GM23338 (cell line): ENCODE measurements around the gene SPTB. TPM values are rescaled to one million over a fixed set of nuclear protein-coding genes. Genes with fewer than 3 reads are reported as not detected.

Experiments used
- ATAC-seq: fragments of 200-7000 bp; cut with Tn5 transposase; 3 replicates; pipeline ENCODE4 v1.9.1; 2020
- DNase-seq: peaks from one replicate; pipeline ENCODE4 v3.0.0-alpha.2; 2015; ENCODE audit warnings: low spot score
- H2AFZ ChIP-seq: fragments of 200-600 bp; sonication (generic); 2 replicates; pipeline ENCODE4 v1.8.0; 2016; ENCODE audit warnings: antibody characterized with exemption, mild to moderate bottlenecking, moderate library complexity
- H3F3A ChIP-seq: fragments of 200-600 bp; sonication (generic); replicated peaks from 2 replicates; pipeline ENCODE4 v1.8.0; 2017; ENCODE audit warnings: antibody characterized with exemption, mixed run types, low read depth
- H3K27ac ChIP-seq: fragments of 200-600 bp; sonication (generic); 2 replicates; pipeline ENCODE4 v1.6.1; 2016; ENCODE audit warnings: low read depth
- H3K27me3 ChIP-seq: fragments of 200-600 bp; sonication (generic); 2 replicates; pipeline ENCODE4 v1.8.0; 2016; ENCODE audit warnings: mild to moderate bottlenecking, mixed run types, moderate library complexity; ENCODE audit not compliant: insufficient read depth
- H3K36me3 ChIP-seq: fragments of 200-600 bp; sonication (generic); 2 replicates; pipeline ENCODE4 v1.8.0; 2016; ENCODE audit warnings: mild to moderate bottlenecking; ENCODE audit not compliant: insufficient read depth
- H3K4me1 ChIP-seq: fragments of 200-600 bp; sonication (generic); 2 replicates; pipeline ENCODE4 v1.8.0; 2016; ENCODE audit warnings: mild to moderate bottlenecking, moderate library complexity; ENCODE audit not compliant: insufficient read depth
- H3K4me2 ChIP-seq: fragments of 200-600 bp; sonication (generic); 2 replicates; pipeline ENCODE4 v1.7.1; 2017; ENCODE audit warnings: mixed run types
- H3K4me3 ChIP-seq: fragments of 200-600 bp; sonication (generic); 2 replicates; pipeline ENCODE4 v1.6.1; 2016; ENCODE audit warnings: mixed run types
- H3K79me2 ChIP-seq: fragments of 200-600 bp; sonication (generic); replicated peaks from 2 replicates; pipeline ENCODE4 v1.8.0; 2017; ENCODE audit warnings: mild to moderate bottlenecking; ENCODE audit not compliant: insufficient read depth
- H3K9me2 ChIP-seq: fragments of 200-600 bp; sonication (generic); 2 replicates; pipeline ENCODE4 v1.8.0; 2017; ENCODE audit not compliant: insufficient read depth
- H4K20me1 ChIP-seq: fragments of 200-600 bp; sonication (generic); replicated peaks from 2 replicates; pipeline ENCODE4 v1.8.0; 2017; ENCODE audit warnings: mild to moderate bottlenecking; ENCODE audit not compliant: insufficient read depth
- H3K27ac Mint-ChIP-seq: 2 replicates; pipeline ENCODE4 v1.8.0; 2020; ENCODE audit warnings: inconsistent platforms, mild to moderate bottlenecking, moderate library complexity, mixed read lengths
- H3K27me3 Mint-ChIP-seq: 3 replicates; pipeline ENCODE4 v1.8.0; 2022; ENCODE audit warnings: low read depth, mild to moderate bottlenecking, moderate library complexity, mixed read lengths, inconsistent platforms; ENCODE audit not compliant: insufficient read depth, poor library complexity
- H3K36me3 Mint-ChIP-seq: 3 replicates; pipeline ENCODE4 v1.8.0; 2021; ENCODE audit warnings: low read depth, mild to moderate bottlenecking, inconsistent platforms, moderate library complexity, mixed read lengths
- H3K4me1 Mint-ChIP-seq: 3 replicates; pipeline ENCODE4 v1.8.0; 2020; ENCODE audit warnings: mild to moderate bottlenecking, inconsistent platforms, mixed read lengths
- H3K4me3 Mint-ChIP-seq: 3 replicates; pipeline ENCODE4 v1.8.0; 2021; ENCODE audit warnings: moderate library complexity, mild to moderate bottlenecking, inconsistent platforms, mixed read lengths
- H3K9me3 Mint-ChIP-seq: 3 replicates; pipeline ENCODE4 v1.8.0; 2020; ENCODE audit warnings: moderate library complexity, mild to moderate bottlenecking, inconsistent platforms, mixed read lengths
- EZH2 ChIP-seq: fragments of 200-600 bp; sonication (generic); IDR thresholded peaks from one replicate; pipeline ENCODE4 v1.8.0; 2017; ENCODE audit warnings: antibody characterized with exemption, mild to moderate bottlenecking, low read depth; ENCODE audit not compliant: unreplicated experiment
- EZH2phosphoT487 ChIP-seq: fragments of 200-600 bp; sonication (generic); IDR thresholded peaks from one replicate; pipeline ENCODE4 v1.8.1; 2018; ENCODE audit warnings: antibody characterized with exemption; ENCODE audit not compliant: unreplicated experiment
- JUNB ChIP-seq: IDR thresholded peaks from one replicate; pipeline ENCODE4 v1.6.1; 2016; ENCODE audit warnings: antibody characterized with exemption; ENCODE audit not compliant: unreplicated experiment
- POLR2AphosphoS5 ChIP-seq: IDR thresholded peaks from 2 replicates; pipeline ENCODE4 v1.6.1; 2016; ENCODE audit warnings: antibody characterized with exemption, low read depth
- STAT1 ChIP-seq: IDR thresholded peaks from one replicate; pipeline ENCODE4 v1.6.1; 2016; ENCODE audit warnings: antibody characterized with exemption; ENCODE audit not compliant: unreplicated experiment
- polyA plus RNA-seq: library from polyadenylated mRNA; unstranded; fragments of >200 nt; fragmentation: Nextera tagmentation; extraction: Ambion mirVana; gene quantifications from 2 replicates; pipeline ENCODE4 v1.2.1, GENCODE V29; 2016
- total RNA-seq: library from RNA; depleted of rRNA; stranded (reverse); fragments of >200 nt; shearing (Covaris generic); gene quantifications from 2 replicates; pipeline ENCODE4 v1.2.3, GENCODE V29; 2014
- TF ChIP-seq, protein P1 (sequence below): IDR thresholded peaks from 2 replicates; pipeline ENCODE4 v1.6.1; 2016; ENCODE audit warnings: antibody characterized with exemption
- TF ChIP-seq, protein P2 (sequence below): IDR thresholded peaks from one replicate; pipeline ENCODE4 v1.6.1; 2018; ENCODE audit warnings: antibody characterized with exemption; ENCODE audit not compliant: unreplicated experiment
- TF ChIP-seq, protein P3 (sequence below): fragments of 250-450 bp; sonication (Bioruptor Pico); IDR thresholded peaks from 2 replicates; pipeline ENCODE4 v1.5.0; 2020; ENCODE audit warnings: mild to moderate bottlenecking, moderate library complexity

The SPTB gene
- total and polyA plus RNA-seq, 2 experiments from 2014 or later = 1.1 to 1.9 TPM

DNA sequence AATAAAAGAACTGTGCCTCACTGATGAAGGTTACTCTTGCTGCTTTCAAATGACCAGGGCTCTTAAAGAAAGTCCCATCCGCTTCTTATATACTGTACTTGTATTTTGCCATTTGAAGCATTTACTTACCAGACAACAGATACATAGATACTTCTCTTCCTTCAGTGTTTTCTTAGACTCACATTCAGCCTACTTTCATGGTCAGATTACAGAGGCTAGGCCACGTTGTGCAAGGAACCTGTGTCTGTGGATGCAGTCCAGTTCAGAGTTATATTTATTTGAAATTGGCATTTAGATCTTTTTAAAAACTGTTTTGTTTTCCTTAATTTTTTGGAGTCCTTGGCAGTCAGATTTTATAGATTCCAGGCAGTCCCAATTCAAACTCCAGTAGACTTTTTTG is 40.8 kb upstream of the SPTB start:
- Histone ChIP-seq H3K79me2 (peaks cover 27% of the 10 kb centered on the region), H3F3A (no peaks in the 10 kb centered on the region), H3K4me2 (no peak overlapping the region), H2AFZ (no peak overlapping the region), H3K9me2 (no peaks in the 10 kb centered on the region), H4K20me1 (0 out of 2 replicates have a peak, but pooled peaks cover 3% of the 10 kb centered on the region), H3K4me1 (peaks cover 4% of the 10 kb centered on the region; the same call in 1 of the 2 replicates), H3K27ac (no peak overlapping the region), H3K4me3 (no peak overlapping the region), H3K27me3 (no peaks in the 10 kb centered on the region), H3K36me3 (peaks cover 9% of the 10 kb centered on the region; the same call in 1 of the 2 replicates)
- H3K36me3 Mint-ChIP-seq = peaks cover 12% of the 10 kb centered on the region
- peaks cover 3% of the 10 kb centered on the region for H3K27me3 Mint-ChIP-seq
- no peak overlapping the region for H3K27ac Mint-ChIP-seq
- TF ChIP-seq EZH2 = no peak
- TF ChIP-seq, protein P1, sequence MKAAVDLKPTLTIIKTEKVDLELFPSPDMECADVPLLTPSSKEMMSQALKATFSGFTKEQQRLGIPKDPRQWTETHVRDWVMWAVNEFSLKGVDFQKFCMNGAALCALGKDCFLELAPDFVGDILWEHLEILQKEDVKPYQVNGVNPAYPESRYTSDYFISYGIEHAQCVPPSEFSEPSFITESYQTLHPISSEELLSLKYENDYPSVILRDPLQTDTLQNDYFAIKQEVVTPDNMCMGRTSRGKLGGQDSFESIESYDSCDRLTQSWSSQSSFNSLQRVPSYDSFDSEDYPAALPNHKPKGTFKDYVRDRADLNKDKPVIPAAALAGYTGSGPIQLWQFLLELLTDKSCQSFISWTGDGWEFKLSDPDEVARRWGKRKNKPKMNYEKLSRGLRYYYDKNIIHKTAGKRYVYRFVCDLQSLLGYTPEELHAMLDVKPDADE = no peak
- no peak for TF ChIP-seq POLR2AphosphoS5
- no peak for ATAC-seq
- H3K9me3 Mint-ChIP-seq = no peaks in the 10 kb centered on the region
- peaks cover 2% of the 10 kb centered on the region; the same call in 1 of the 3 replicates for H3K4me1 Mint-ChIP-seq
- H3K4me3 Mint-ChIP-seq = no peak overlapping the region
- no peak for DNase-seq

DNA sequence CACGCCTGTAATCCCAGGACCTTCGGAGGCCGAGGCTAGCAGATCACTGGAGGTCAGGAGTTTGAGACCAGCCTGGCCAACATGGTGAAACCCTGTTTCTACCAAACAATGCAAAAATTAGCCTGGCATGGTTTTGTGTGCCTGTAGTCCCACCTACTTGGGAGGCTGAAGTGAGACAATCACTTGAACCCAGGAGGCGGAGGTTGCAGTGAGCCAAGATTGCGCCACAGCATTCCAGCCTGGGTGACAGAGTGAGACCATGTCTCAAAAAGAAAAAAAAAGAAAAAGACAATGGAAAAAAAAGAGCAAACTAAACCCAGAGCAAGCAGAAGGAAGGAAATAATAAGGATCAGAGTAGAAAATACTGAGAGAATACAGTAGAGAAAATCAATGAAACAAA is 39.9 kb upstream of the SPTB start:
- Histone ChIP-seq H3K79me2 (peaks cover 36% of the 10 kb centered on the region), H3K4me3 (no peak overlapping the region), H3K4me2 (no peak overlapping the region), H3K27ac (no peak overlapping the region; the same call in 1 of the 2 replicates), H3K9me2 (no peaks in the 10 kb centered on the region), H3K4me1 (peaks cover 9% of the 10 kb centered on the region; the same call in 1 of the 2 replicates), H3K27me3 (no peaks in the 10 kb centered on the region), H3K36me3 (peaks cover 8% of the 10 kb centered on the region; the same call in 1 of the 2 replicates), H4K20me1 (0 out of 2 replicates have a peak, but pooled peaks cover 3% of the 10 kb centered on the region), H2AFZ (no peak overlapping the region), H3F3A (no peaks in the 10 kb centered on the region)
- DNase-seq (no peak), ATAC-seq (no peak)
- Mint-ChIP-seq H3K27ac (no peak overlapping the region; the same call in 1 of the 2 replicates), H3K9me3 (no peaks in the 10 kb centered on the region), H3K4me3 (no peak overlapping the region), H3K27me3 (peaks cover 3% of the 10 kb centered on the region), H3K4me1 (peaks cover 9% of the 10 kb centered on the region), H3K36me3 (peaks cover 10% of the 10 kb centered on the region)
- no peak for TF ChIP-seq EZH2
- TF ChIP-seq, protein P2, sequence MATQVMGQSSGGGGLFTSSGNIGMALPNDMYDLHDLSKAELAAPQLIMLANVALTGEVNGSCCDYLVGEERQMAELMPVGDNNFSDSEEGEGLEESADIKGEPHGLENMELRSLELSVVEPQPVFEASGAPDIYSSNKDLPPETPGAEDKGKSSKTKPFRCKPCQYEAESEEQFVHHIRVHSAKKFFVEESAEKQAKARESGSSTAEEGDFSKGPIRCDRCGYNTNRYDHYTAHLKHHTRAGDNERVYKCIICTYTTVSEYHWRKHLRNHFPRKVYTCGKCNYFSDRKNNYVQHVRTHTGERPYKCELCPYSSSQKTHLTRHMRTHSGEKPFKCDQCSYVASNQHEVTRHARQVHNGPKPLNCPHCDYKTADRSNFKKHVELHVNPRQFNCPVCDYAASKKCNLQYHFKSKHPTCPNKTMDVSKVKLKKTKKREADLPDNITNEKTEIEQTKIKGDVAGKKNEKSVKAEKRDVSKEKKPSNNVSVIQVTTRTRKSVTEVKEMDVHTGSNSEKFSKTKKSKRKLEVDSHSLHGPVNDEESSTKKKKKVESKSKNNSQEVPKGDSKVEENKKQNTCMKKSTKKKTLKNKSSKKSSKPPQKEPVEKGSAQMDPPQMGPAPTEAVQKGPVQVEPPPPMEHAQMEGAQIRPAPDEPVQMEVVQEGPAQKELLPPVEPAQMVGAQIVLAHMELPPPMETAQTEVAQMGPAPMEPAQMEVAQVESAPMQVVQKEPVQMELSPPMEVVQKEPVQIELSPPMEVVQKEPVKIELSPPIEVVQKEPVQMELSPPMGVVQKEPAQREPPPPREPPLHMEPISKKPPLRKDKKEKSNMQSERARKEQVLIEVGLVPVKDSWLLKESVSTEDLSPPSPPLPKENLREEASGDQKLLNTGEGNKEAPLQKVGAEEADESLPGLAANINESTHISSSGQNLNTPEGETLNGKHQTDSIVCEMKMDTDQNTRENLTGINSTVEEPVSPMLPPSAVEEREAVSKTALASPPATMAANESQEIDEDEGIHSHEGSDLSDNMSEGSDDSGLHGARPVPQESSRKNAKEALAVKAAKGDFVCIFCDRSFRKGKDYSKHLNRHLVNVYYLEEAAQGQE = no peak
- TF ChIP-seq STAT1 = no peak
- TF ChIP-seq, protein P1 = no peak
- no peak for TF ChIP-seq JUNB
- TF ChIP-seq, protein P3, sequence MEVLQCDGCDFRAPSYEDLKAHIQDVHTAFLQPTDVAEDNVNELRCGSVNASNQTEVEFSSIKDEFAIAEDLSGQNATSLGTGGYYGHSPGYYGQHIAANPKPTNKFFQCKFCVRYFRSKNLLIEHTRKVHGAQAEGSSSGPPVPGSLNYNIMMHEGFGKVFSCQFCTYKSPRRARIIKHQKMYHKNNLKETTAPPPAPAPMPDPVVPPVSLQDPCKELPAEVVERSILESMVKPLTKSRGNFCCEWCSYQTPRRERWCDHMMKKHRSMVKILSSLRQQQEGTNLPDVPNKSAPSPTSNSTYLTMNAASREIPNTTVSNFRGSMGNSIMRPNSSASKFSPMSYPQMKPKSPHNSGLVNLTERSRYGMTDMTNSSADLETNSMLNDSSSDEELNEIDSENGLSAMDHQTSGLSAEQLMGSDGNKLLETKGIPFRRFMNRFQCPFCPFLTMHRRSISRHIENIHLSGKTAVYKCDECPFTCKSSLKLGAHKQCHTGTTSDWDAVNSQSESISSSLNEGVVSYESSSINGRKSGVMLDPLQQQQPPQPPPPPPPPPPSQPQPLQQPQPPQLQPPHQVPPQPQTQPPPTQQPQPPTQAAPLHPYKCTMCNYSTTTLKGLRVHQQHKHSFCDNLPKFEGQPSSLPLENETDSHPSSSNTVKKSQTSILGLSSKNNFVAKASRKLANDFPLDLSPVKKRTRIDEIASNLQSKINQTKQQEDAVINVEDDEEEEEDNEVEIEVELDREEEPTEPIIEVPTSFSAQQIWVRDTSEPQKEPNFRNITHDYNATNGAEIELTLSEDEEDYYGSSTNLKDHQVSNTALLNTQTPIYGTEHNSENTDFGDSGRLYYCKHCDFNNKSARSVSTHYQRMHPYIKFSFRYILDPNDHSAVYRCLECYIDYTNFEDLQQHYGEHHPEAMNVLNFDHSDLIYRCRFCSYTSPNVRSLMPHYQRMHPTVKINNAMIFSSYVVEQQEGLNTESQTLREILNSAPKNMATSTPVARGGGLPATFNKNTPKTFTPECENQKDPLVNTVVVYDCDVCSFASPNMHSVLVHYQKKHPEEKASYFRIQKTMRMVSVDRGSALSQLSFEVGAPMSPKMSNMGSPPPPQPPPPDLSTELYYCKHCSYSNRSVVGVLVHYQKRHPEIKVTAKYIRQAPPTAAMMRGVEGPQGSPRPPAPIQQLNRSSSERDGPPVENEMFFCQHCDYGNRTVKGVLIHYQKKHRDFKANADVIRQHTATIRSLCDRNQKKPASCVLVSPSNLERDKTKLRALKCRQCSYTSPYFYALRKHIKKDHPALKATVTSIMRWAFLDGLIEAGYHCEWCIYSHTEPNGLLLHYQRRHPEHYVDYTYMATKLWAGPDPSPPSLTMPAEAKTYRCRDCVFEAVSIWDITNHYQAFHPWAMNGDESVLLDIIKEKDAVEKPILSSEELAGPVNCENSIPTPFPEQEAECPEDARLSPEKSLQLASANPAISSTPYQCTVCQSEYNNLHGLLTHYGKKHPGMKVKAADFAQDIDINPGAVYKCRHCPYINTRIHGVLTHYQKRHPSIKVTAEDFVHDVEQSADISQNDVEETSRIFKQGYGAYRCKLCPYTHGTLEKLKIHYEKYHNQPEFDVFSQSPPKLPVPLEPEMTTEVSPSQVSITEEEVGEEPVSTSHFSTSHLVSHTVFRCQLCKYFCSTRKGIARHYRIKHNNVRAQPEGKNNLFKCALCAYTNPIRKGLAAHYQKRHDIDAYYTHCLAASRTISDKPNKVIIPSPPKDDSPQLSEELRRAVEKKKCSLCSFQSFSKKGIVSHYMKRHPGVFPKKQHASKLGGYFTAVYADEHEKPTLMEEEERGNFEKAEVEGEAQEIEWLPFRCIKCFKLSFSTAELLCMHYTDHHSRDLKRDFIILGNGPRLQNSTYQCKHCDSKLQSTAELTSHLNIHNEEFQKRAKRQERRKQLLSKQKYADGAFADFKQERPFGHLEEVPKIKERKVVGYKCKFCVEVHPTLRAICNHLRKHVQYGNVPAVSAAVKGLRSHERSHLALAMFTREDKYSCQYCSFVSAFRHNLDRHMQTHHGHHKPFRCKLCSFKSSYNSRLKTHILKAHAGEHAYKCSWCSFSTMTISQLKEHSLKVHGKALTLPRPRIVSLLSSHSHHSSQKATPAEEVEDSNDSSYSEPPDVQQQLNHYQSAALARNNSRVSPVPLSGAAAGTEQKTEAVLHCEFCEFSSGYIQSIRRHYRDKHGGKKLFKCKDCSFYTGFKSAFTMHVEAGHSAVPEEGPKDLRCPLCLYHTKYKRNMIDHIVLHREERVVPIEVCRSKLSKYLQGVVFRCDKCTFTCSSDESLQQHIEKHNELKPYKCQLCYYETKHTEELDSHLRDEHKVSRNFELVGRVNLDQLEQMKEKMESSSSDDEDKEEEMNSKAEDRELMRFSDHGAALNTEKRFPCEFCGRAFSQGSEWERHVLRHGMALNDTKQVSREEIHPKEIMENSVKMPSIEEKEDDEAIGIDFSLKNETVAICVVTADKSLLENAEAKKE = no peak
- TF ChIP-seq EZH2phosphoT487 = no peak
